Activated naive CD4-positive, alpha-beta T cell treated with anti-CD3 and anti-CD28 coated beads, Interleukin-2, amount 10 ng/mL, durations not matched to agents 7 days and 5 days (primary cell): ENCODE results near the gene KDELR3.

Experiments used
- CTCF ChIA-PET: fragments of 350-600 bp; sonication (Branson Sonifier 250); formaldehyde crosslinking; loops from one replicate; lab custom pipeline; 2021; ENCODE audit warnings: antibody characterized with exemption; lab: Charles Lee
- DNase-seq: peaks from one replicate; pipeline ENCODE4 v3.0.0-alpha.2; 2020
- H3K27ac Mint-ChIP-seq: one replicate; pipeline ENCODE4 v1.8.0; 2021; ENCODE audit warnings: mild to moderate bottlenecking, moderate library complexity, mixed read lengths
- H3K27me3 Mint-ChIP-seq: one replicate; pipeline ENCODE4 v1.8.0; 2021; ENCODE audit warnings: mild to moderate bottlenecking, mixed read lengths
- H3K36me3 Mint-ChIP-seq: one replicate; pipeline ENCODE4 v1.8.0; 2021; ENCODE audit warnings: mixed read lengths
- H3K4me1 Mint-ChIP-seq: one replicate; pipeline ENCODE4 v1.8.0; 2021; ENCODE audit warnings: mixed read lengths
- H3K4me3 Mint-ChIP-seq: one replicate; pipeline ENCODE4 v1.8.0; 2021; ENCODE audit warnings: mild to moderate bottlenecking, moderate library complexity, mixed read lengths
- H3K9me3 Mint-ChIP-seq: one replicate; pipeline ENCODE4 v1.8.0; 2021; ENCODE audit warnings: mixed read lengths

Gene KDELR3

DNA sequence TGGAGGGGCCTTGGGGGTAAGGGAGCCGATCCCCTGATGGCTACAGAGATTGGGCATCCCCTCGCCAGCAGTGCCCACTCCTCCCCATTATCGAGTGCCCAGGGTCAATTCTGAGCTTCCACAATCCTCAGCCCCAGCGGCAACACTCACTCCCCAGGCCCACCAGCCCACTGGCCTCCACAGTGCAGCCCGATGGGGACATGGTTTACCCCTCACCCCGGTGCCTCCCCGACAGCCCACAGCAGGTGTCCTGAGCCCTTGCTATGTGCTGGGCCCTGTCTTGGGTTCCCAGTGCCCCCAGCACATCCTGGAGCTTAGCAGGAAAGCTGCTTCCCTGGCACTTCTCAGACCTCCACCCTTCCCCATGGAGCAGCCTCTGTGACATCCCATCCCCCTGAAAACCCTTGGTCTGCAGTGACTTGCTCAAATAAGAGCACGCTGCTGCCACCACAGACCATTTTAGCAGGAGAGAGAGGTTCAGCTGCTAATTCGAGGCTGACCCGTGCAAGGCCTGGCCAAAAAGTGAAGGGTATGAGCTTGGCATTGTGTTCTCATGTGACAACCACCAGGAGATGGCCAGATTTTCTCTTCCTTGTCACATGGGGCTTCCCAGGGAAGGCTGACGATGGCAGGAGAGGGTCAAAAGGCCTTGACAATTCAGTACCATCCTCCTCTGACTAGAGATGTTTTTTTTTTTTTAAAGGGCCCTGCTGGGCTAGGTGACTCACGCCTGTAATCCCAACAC is 36.5 kb upstream of the KDELR3 start:
- Mint-ChIP-seq H3K27me3 (peaks cover 27% of the 10 kb centered on the region), H3K4me3 (no peak overlapping the region), H3K36me3 (no peaks in the 10 kb centered on the region), H3K9me3 (no peaks in the 10 kb centered on the region), H3K4me1 (no peaks in the 10 kb centered on the region), H3K27ac (no peak overlapping the region)
- DNase-seq = no peak
- CTCF ChIA-PET = no interaction called here

DNA sequence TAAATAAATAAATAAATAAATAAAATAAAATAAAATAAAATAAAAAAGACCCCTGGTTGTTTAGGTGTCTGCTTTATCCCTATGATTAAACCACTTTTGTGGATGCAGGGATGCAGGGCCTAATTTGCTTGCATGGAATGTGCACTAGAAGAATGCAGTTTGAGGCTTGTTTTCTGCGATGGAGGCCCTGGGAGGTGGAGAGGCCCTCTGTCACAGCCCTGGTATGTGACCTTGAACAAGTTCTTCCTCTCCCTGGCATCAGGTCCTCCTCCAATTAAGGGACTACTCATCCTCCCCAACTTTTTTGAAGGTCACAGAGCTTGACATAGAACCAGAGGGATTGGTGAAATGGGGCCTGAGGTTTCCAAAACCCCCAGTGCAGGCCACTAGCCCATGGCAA is 35.6 kb upstream of the KDELR3 start:
- CTCF ChIA-PET = no interaction called here
- DNase-seq = no peak
- Mint-ChIP-seq H3K27me3 (peaks cover 33% of the 10 kb centered on the region), H3K36me3 (no peaks in the 10 kb centered on the region), H3K4me1 (no peaks in the 10 kb centered on the region), H3K27ac (no peak overlapping the region), H3K4me3 (no peak overlapping the region), H3K9me3 (no peaks in the 10 kb centered on the region)

DNA sequence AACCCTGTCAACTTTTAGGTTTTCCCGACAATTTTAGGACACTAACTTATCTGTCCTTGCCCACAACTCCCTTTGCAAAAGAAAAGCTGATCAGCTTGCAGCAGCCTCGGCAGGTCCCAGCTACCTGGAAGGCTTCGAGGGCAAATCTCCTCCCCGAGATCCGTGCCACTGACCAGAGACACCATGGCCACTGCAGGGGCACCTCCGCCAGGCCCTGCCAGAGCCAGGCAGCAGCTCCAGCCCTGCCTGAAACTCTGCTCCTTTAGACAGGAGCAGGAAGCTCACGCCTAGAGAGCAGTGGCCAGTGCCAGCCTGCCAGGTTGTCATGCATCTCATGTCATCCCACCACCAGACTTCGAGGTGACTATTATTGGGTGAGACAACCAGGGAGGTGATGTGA is 34.0 kb upstream of the KDELR3 start:
- no peaks in the 10 kb centered on the region for H3K9me3 Mint-ChIP-seq
- H3K4me3 Mint-ChIP-seq = no peak overlapping the region
- CTCF ChIA-PET = no interaction called here
- no peaks in the 10 kb centered on the region for H3K36me3 Mint-ChIP-seq
- DNase-seq = no peak
- no peak overlapping the region for H3K27ac Mint-ChIP-seq
- peaks cover 39% of the 10 kb centered on the region for H3K27me3 Mint-ChIP-seq
- no peaks in the 10 kb centered on the region for H3K4me1 Mint-ChIP-seq

DNA sequence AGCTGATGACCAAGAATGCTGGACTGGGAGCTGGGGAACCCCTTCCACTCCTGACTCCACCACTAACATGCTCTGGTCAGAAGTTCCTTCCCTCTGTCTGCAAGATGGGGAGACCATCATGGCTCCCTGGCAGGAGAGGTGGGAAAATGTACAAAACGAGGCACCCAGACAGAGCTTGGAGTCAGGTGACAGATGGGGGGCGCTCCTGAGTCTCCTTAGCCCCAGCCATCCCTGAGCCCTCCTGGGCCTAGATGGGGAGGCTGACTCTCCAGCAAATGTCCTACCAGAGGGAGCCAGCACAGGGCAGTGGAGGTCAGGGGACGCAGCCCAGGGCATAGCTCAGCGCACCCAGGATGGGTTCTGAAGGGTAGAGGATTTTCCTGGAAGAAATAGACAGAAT is 32.9 kb upstream of the KDELR3 start:
- Mint-ChIP-seq H3K27me3 (peaks cover 39% of the 10 kb centered on the region), H3K4me1 (no peaks in the 10 kb centered on the region), H3K4me3 (no peak overlapping the region), H3K27ac (no peak overlapping the region), H3K9me3 (no peaks in the 10 kb centered on the region), H3K36me3 (no peaks in the 10 kb centered on the region)
- DNase-seq = no peak
- CTCF ChIA-PET = interaction anchor here (0.5 to 1.4 kb wide), 2 partner anchors 14 to 342 kb away, joined by 3 read pairs; no protein-coding TSS in a partner anchor

DNA sequence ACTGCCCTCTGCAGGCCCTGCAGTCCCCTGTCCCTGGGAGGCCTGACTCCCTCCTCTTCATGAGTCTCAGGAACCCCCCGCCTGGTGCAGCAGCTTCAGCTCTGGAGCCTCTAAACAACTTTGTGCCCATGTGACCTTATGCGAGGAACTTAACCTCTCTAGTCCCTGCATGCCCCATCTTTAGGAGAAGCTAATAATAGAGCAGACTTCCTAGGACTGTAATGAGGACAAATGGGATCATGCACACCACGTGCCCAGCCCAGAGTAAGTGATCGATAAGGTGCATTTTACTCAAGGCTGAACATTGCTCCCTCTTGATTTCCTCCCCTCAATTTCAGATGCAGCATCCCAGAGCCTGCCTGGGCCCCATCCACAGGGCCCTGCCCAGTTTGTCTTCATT is 31.9 kb upstream of the KDELR3 start:
- Mint-ChIP-seq H3K27ac (no peak overlapping the region), H3K4me3 (no peak overlapping the region)

DNA sequence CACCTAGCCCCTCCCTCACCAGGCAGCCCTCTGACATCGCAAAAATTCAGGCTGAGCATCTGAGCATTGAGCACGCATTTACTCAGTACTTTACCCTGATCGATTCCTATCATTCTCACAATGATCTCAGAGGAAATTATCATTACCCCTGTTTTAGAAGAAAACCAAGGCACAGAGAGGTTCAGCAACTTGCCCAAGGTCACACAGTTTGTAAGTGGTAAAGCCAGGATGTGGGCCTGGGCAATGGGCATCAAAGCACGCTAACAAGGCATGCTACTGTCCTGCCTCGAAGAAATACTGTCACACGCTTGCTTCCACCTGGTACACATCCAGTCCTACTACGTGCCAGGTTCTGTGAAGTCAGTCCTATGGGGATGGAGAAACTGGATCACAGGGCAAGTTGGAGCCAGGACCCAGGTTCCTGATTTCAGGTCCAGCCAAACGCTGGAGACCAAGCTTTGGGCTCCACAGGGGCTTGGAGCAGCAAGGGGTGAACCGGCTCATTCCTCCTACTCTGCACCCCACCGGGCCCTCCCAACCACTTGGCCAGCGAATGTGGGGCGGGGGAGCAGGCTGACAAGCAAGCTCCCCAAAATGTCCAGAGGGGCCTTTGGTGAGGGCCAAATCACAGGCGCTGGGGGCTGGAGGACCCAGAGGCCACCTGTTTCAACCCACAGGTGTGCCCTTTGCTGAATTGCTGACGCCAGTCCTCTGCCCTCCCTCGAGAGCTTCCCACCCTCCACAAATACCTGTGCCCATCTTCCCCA is 31.1 kb upstream of the KDELR3 start:
- Mint-ChIP-seq H3K27ac (no peak overlapping the region), H3K36me3 (no peaks in the 10 kb centered on the region), H3K4me1 (no peaks in the 10 kb centered on the region), H3K27me3 (peaks cover 50% of the 10 kb centered on the region), H3K9me3 (no peaks in the 10 kb centered on the region), H3K4me3 (no peak overlapping the region)
- DNase-seq = no peak
- CTCF ChIA-PET = no interaction called here

More for the DNA sequence above, 31.9 kb upstream of the KDELR3 start:
- no peak for DNase-seq
- peaks cover 44% of the 10 kb centered on the region for H3K27me3 Mint-ChIP-seq
- H3K4me1 Mint-ChIP-seq = no peaks in the 10 kb centered on the region
- no peaks in the 10 kb centered on the region for H3K36me3 Mint-ChIP-seq
- CTCF ChIA-PET = interaction anchor here (1.4 kb wide), 1 partner anchor 13 kb away, joined by 3 read pairs; no protein-coding TSS in a partner anchor
- no peaks in the 10 kb centered on the region for H3K9me3 Mint-ChIP-seq

DNA sequence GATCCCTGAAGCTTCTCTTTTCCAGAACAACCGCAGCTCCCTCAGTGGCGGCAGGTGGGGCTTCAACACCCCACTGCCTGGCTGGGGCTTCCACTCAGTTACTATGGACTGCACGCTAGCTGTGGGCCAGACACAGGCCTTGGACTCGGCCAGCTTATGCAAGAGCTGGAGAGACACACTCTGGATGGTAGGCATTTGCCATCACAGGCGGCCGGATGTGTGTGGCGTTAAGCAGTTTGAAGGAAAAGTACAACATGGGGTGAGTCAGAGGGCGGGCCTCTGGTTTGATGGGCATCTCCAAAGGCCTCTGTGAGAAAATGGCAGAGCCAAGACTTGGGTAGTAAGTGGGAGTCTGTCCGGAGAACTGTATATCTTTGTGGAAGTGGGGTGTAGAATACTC is 30.5 kb upstream of the KDELR3 start:
- CTCF ChIA-PET = no interaction called here
- Mint-ChIP-seq H3K27ac (no peak overlapping the region), H3K9me3 (no peaks in the 10 kb centered on the region), H3K4me3 (no peak overlapping the region), H3K36me3 (no peaks in the 10 kb centered on the region), H3K4me1 (no peaks in the 10 kb centered on the region), H3K27me3 (peaks cover 48% of the 10 kb centered on the region)
- no peak for DNase-seq

DNA sequence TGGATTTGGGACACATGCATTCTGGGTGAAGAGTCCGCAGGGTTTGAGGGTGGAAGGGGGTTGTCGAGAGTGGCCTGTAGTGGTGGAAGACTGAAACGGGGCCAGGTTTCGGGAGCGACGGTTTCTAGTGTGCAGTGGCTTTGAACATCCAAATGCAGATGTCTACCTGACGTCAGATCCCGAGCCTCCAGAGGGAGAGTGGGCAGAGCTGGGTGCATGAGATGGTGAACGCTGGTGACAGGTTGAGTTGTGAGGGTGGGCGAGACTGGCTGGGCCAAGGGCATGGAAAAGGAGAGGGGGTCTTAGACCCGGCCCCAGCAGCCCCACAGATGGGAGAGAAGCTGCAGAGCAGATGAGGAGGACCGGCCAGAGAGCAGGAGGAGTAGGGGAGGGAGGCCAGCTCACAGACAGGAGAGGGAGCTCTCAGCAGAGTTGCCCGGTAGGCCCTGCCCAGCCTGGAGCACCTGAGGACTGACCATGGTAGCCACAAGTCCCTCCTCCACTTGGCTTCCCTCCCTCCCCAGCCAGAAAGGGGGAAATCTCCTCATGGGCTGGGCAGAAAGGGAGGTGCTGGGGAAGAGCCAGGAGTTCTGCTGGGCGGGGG is 27.0 kb upstream of the KDELR3 start:
- DNase-seq = no peak
- Mint-ChIP-seq H3K27ac (no peak overlapping the region), H3K4me3 (no peak overlapping the region), H3K27me3 (peaks cover 53% of the 10 kb centered on the region), H3K36me3 (no peaks in the 10 kb centered on the region), H3K4me1 (no peaks in the 10 kb centered on the region), H3K9me3 (no peaks in the 10 kb centered on the region)
- CTCF ChIA-PET = no interaction called here

DNA sequence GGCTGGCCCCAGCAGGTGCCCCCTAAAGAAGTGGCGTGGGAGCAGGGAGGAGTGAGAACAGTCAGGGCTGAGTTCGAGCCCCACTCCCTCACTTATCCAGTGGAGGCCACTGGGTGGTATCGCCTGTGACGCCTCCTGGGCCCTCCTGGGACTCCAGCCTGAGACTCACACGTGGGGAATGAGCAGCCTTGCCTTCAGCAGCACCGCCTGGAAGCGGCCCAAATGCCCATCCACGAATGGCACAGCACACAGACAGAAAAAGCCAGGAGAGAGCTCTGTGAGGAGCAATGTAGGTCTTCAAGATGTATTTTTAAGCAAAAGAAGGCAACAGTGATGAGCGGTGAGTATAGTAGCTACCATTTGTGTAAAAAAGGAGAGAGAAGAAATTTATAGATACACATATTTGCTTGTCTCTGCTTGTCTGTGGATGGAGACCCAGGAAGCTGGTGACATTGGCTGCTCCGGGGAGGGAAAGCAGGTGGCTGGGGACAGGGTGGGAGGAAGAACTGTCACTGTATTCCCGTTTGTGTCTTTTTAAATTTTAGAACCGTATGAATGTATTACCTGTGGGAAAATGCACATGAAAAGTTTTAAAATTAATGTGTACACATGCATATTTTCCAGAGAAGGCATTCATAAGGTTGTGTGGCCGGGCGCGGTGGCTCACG is 26.1 kb upstream of the KDELR3 start:
- H3K27ac Mint-ChIP-seq = no peak overlapping the region
- no peaks in the 10 kb centered on the region for H3K9me3 Mint-ChIP-seq
- no peaks in the 10 kb centered on the region for H3K36me3 Mint-ChIP-seq
- CTCF ChIA-PET = no interaction called here
- DNase-seq = no peak
- H3K4me1 Mint-ChIP-seq = no peaks in the 10 kb centered on the region
- no peak overlapping the region for H3K4me3 Mint-ChIP-seq
- H3K27me3 Mint-ChIP-seq = peaks cover 50% of the 10 kb centered on the region

DNA sequence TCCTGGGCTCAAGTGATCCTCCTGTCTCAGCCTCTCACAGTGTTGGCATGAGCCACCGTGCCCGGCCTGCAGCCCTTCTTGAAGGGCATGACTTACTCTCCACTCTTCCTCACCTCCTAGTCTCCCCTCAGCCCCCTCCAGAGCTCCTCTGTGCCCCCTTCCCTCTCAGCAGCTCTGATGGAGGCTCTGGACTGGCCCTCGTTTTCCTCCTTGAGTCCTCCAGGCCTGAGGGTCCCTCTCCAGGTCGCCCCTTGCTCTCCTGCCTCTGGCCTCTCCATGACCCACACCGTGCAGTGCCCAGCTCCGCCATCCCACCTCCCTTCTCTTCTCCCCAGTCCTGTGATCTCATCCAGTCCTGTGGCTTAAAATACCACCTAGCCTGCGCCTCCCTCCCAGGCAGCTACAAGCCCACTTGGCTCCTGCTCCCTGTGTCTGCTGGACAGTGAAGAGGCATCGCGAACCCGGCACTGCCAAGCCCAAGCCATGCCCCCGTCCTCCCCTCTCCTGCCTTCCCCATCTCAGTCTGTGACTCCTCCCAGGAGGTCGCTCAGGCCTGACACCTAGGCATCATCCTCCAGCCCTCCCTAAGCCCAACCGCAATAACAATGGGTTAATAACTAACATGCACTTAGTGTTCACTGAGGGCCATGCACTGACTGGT is 24.8 kb upstream of the KDELR3 start:
- Mint-ChIP-seq H3K36me3 (no peaks in the 10 kb centered on the region), H3K27me3 (peaks cover 53% of the 10 kb centered on the region), H3K27ac (no peak overlapping the region), H3K4me3 (no peak overlapping the region), H3K9me3 (no peaks in the 10 kb centered on the region), H3K4me1 (no peaks in the 10 kb centered on the region)
- CTCF ChIA-PET = no interaction called here
- DNase-seq = no peak

DNA sequence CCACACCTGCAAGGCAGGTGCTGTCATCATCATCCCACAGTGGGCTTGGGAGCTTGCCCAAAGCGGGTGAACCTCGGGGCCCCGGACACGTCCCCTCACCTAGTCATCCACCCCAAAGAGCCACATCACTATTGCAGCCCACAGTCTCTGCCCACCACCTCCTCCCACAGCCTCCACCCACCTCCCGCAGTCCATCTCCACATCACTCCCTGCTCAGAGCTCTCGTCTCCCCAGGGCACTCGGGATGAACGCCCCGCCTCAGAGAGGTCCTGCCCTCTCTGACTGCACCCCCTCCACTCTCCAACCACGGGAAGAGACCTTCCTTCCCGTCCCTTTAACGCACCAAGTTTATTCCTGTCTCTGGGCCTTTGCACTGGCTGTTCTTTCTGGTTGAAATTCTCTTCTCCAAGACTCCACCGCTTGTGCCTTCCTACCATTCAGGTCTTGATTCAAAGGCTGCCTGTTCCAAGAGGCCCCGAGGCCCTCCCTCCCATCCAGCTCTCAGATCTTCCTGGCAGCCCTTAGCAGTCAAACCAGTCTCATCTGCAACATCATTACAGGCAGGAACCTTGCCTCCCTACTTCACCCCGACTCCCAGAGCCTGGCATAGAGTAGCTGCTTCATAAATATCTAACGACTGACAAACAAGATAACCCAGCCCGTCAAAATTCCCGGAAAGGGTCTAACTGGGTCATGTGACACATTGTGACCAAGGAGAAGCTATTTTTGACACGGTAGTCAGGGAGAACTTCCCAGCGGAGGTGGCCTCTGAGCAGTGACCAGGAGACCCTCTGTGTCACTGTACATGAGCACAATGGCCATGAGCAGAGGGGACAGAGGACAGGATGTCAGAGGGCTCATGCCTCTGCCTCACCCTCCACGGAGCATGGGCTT is 24.0 kb upstream of the KDELR3 start:
- CTCF ChIA-PET = no interaction called here
- H3K36me3 Mint-ChIP-seq = no peaks in the 10 kb centered on the region
- peaks cover 53% of the 10 kb centered on the region for H3K27me3 Mint-ChIP-seq
- no peak overlapping the region for H3K27ac Mint-ChIP-seq
- H3K4me3 Mint-ChIP-seq = no peak overlapping the region
- H3K4me1 Mint-ChIP-seq = no peaks in the 10 kb centered on the region
- H3K9me3 Mint-ChIP-seq = no peaks in the 10 kb centered on the region
- no peak for DNase-seq

DNA sequence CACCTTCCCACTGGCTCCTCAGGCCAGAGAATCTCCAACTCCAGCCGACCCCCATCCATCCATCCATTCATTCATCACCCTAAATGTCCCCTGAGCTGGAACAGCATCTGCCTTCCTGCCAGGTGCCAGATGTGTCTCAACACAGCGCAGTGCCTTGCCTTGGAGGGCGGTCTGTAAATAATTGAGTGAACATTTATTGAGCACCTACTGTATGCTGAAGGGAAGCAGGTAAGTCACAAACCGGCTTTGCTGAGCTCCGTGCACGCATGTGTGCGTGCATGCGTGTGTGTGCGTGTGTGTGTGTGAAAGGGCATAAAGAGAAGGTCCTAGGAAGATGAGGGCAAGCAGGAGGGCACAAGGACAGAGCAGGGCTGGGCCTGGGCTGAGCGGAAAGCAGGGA is 23.1 kb upstream of the KDELR3 start:
- no peak overlapping the region for H3K27ac Mint-ChIP-seq
- H3K4me1 Mint-ChIP-seq = no peaks in the 10 kb centered on the region
- H3K4me3 Mint-ChIP-seq = no peak overlapping the region

DNA sequence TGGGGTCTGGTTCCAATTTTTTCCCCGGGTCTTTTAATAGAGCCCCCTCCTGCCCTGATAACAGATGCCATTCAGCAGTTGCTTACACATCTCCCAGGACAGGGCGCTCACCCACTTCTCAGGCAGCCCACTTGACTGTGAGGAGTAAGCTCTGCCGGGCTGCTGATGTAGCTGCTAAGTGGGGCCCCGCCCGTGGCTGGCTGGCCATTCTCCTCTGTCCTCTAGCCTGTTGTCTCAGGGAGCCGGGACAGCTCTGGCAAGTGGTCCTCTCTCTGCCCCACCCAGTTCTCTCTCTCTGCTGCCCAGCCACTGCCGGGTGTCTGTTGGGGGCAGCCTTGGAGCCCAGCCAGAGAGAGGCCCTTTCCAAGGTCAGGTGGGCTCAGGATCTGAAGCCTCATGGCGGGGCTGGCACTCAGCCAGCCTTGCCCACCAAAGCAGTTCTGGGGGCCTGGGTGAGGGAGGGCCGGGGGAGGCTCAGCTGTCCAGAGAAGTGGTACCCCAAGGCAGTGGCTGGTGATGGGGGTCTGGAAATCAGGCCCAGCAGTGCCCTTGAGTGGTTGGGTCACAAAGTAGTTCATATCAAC is 21.8 kb upstream of the KDELR3 start:
- H3K4me3 Mint-ChIP-seq = no peak overlapping the region
- H3K36me3 Mint-ChIP-seq = no peaks in the 10 kb centered on the region
- DNase-seq = no peak
- no peak overlapping the region for H3K27ac Mint-ChIP-seq
- CTCF ChIA-PET = no interaction called here
- H3K27me3 Mint-ChIP-seq = peaks cover 68% of the 10 kb centered on the region
- no peaks in the 10 kb centered on the region for H3K4me1 Mint-ChIP-seq
- H3K9me3 Mint-ChIP-seq = no peaks in the 10 kb centered on the region

More for the DNA sequence above, 23.1 kb upstream of the KDELR3 start:
- CTCF ChIA-PET = no interaction called here
- DNase-seq = no peak
- H3K36me3 Mint-ChIP-seq = no peaks in the 10 kb centered on the region
- H3K27me3 Mint-ChIP-seq = peaks cover 62% of the 10 kb centered on the region
- H3K9me3 Mint-ChIP-seq = no peaks in the 10 kb centered on the region
